Transverse colon (tissue), 3 donors: ENCODE measurements around the gene CMTR1.

Source experiments
- CTCF ChIP-seq, 5 experiments: fragments of 200-600 bp in 3 of 5; fragments of 450-650 bp in 2 of 5; sonication (generic) in 3 of 5; IDR thresholded peaks; 1 replicate in 2 of 5; 2 replicates in 3 of 5; pipeline ENCODE4 v1.5.1; 2016 to 2017; ENCODE audit warnings: antibody characterized with exemption in 5 of 5, inconsistent platforms in 3 of 5, mild to moderate bottlenecking in 2 of 5, moderate library complexity in 1 of 5
- EP300 ChIP-seq: sonication (generic); formaldehyde crosslinking; IDR thresholded peaks from one replicate; pipeline ENCODE4 v1.6.1; 2017; ENCODE audit warnings: antibody characterized with exemption, low read depth

DNA sequence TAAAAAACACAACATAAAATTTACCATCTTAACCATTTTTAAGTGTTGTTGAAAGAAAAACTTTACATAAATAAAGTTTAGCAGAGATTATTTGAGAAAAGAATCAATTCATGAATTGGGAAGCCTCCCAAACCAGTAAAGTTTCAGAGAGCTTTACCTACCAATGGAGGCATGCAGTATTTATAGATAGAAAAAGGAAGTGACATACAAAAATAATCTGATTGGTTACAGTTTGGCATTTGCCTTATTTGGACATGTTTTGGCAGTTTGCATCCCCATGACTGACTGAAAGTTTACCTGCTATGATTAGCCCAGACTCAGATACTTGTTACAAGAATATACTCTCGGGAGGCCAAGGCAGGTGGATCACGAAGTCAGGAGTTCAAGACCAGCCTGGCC, 3.7 kb upstream of the CMTR1 start:
- TF ChIP-seq CTCF (IDR thresholded peaks at IDR 0.05), result no peak
- TF ChIP-seq EP300, result no peak
